Measurements from ENCODE around the gene CDKAL1. TPM values are rescaled to one million over a fixed set of nuclear protein-coding genes. Genes with fewer than 3 reads are reported as not detected.

Gene CDKAL1
- total and polyA plus RNA-seq, 4 donors = 2.0 to 12.9 (median 6.7) TPM

- no peak for DNase-seq (ENCODE audit: low spot score)
- TF ChIP-seq HNF4A (conservative IDR thresholded peaks at IDR 0.05) (no peak), JUND (IDR thresholded peaks at IDR 0.05) (no peak), ATF3 (IDR thresholded peaks at IDR 0.05) (no peak), RAD21 (IDR thresholded peaks at IDR 0.05) (no peak), CTCF (IDR thresholded peaks at IDR 0.05; ENCODE audit: low read depth, low read length, missing input control) (no peak), REST (IDR thresholded peaks at IDR 0.05) (no peak), TAF1 (conservative IDR thresholded peaks at IDR 0.05) (no peak), ZBTB33 (IDR thresholded peaks at IDR 0.05) (no peak)
- Histone ChIP-seq H3K27ac (ENCODE audit: low read depth in 1 of 2, low read length in 2 of 2) (no peak overlapping the region), H3K9ac (ENCODE audit: low read depth in 1 of 2, low read length in 2 of 2) (no peak overlapping the region), H3K27me3 (ENCODE audit: control insufficient read depth in 4 of 4, insufficient read depth in 4 of 4, low read length in 3 of 4) (no peaks in the 10 kb centered on the region), H3K36me3 (ENCODE audit: control insufficient read depth in 4 of 4, insufficient read depth in 3 of 4, low read depth in 1 of 4, low read length in 3 of 4) (no peaks in the 10 kb centered on the region), H3K4me3 (ENCODE audit: low read depth in 1 of 3, low read length in 3 of 3) (no peak overlapping the region), H3K9me3 (ENCODE audit: control insufficient read depth in 4 of 4, low read length in 3 of 4) (no peaks in the 10 kb centered on the region), H3K4me1 (ENCODE audit: control insufficient read depth in 4 of 4, insufficient read depth in 4 of 4, low read length in 3 of 4) (no peaks in the 10 kb centered on the region)
- 92% methylated on average over 2 of the region's 2 CpGs for WGBS
Observed at GRCh38 chr6:21073318-21073839, 539.1 kb downstream of the CDKAL1 start.

GRCh38 chr6:21074484-21074883 lies 540.2 kb downstream of the CDKAL1 start:
- H3K27me3 ChIP-seq (ENCODE audit: control insufficient read depth in 4 of 4, insufficient read depth in 4 of 4, low read length in 3 of 4) = no peaks in the 10 kb centered on the region
- H3K36me3 ChIP-seq (ENCODE audit: control insufficient read depth in 4 of 4, insufficient read depth in 3 of 4, low read depth in 1 of 4, low read length in 3 of 4) = no peaks in the 10 kb centered on the region
- WGBS = 97% methylated on average over 1 of the region's 1 CpG
- TF ChIP-seq FOXA1 (IDR thresholded peaks at IDR 0.05) (no peak), REST (IDR thresholded peaks at IDR 0.05) (no peak), ZBTB33 (IDR thresholded peaks at IDR 0.05) (no peak), YY1 (IDR thresholded peaks at IDR 0.05) (no peak), MAX (IDR thresholded peaks at IDR 0.05) (no peak), RXRA (IDR thresholded peaks at IDR 0.05) (no peak), FOXA2 (IDR thresholded peaks at IDR 0.05) (no peak), RAD21 (IDR thresholded peaks at IDR 0.05) (no peak), ATF3 (IDR thresholded peaks at IDR 0.05) (no peak), JUND (IDR thresholded peaks at IDR 0.05) (no peak), GABPA (IDR thresholded peaks at IDR 0.05 in 1 of 2, conservative IDR thresholded peaks at IDR 0.05 in 1 of 2) (no peak), HNF4A (conservative IDR thresholded peaks at IDR 0.05) (no peak), SP1 (IDR thresholded peaks at IDR 0.05) (no peak), EGR1 (IDR thresholded peaks at IDR 0.05; ENCODE audit: low read depth in 2 of 2) (no peak), TAF1 (conservative IDR thresholded peaks at IDR 0.05) (no peak)
- H3K27ac ChIP-seq (ENCODE audit: low read depth in 1 of 2, low read length in 2 of 2) = no peak overlapping the region
- no peak overlapping the region for H3K9ac ChIP-seq (ENCODE audit: low read depth in 1 of 2, low read length in 2 of 2)
- DNase-seq (ENCODE audit: low spot score) = no peak
- H3K4me1 ChIP-seq (ENCODE audit: control insufficient read depth in 4 of 4, insufficient read depth in 4 of 4, low read length in 3 of 4) = no peaks in the 10 kb centered on the region
- H3K9me3 ChIP-seq (ENCODE audit: control insufficient read depth in 4 of 4, low read length in 3 of 4) = no peaks in the 10 kb centered on the region
- no peak overlapping the region for H3K4me3 ChIP-seq (ENCODE audit: low read depth in 1 of 3, low read length in 3 of 3)

Measured in liver (tissue), 9 donors.